ENCODE measurements around the gene MDM4. TPM values are rescaled to one million over a fixed set of nuclear protein-coding genes. Genes with fewer than 3 reads are reported as not detected.
"Not testable (repeated sequence)": the region's sequence is repeated elsewhere in the genome, so short reads cannot be mapped to it uniquely, and the experiment has no call there.

Gene MDM4
- total RNA-seq, 1 experiment from 2014 or later = 56.5 TPM

GRCh38 chr1:204483791-204484190, 32.4 kb upstream of the MDM4 start:
- Mint-ChIP-seq H3K4me3 (ENCODE audit: unreplicated experiment) (no peak overlapping the region), H3K27me3 (ENCODE audit: insufficient read depth, unreplicated experiment) (no peaks in the 10 kb centered on the region), H3K36me3 (ENCODE audit: insufficient read depth, unreplicated experiment) (peaks cover 10% of the 10 kb centered on the region), H3K9me3 (ENCODE audit: unreplicated experiment) (no peaks in the 10 kb centered on the region), H3K27ac (ENCODE audit: unreplicated experiment) (no peak overlapping the region), H3K4me1 (ENCODE audit: low read depth, unreplicated experiment) (peaks cover 16% of the 10 kb centered on the region)
- intact Hi-C loops (cut with micrococcal nuclease; ENCODE audit: unreplicated experiment) = no loop called here
- Histone ChIP-seq H3K4me3 (ENCODE audit: low read depth, low read length) (no peak overlapping the region), H3K4me1 (peaks cover 18% of the 10 kb centered on the region; the same call in 1 of the 2 replicates), H3K9me3 (no peaks in the 10 kb centered on the region; the same call in 1 of the 2 replicates), H3K36me3 (ENCODE audit: control insufficient read depth, insufficient read depth, low read length) (peaks cover 2% of the 10 kb centered on the region; the same call in 1 of the 2 replicates), H3K27me3 (replicated peaks; ENCODE audit: control insufficient read depth, insufficient read depth, low read length) (no peaks in the 10 kb centered on the region)
- no peak for DNase-seq
- TF ChIP-seq CTCF (IDR thresholded peaks at IDR 0.05; ENCODE audit: insufficient read depth in 1 of 2, low read depth in 1 of 2, low read length in 1 of 2, severe bottlenecking in 1 of 2, unreplicated experiment in 1 of 2) = no peak
- ChIA-PET CTCF (no interaction called here), POLR2A (interaction anchor here (0.7 kb wide), 1 partner anchor 11 kb away, joined by 3 read pairs; no protein-coding TSS in a partner anchor)
- BruUV-seq (replicated peaks) = no TSS peak

GRCh38 chr1:204486513-204487255, 29.5 kb upstream of the MDM4 start:
- H3K27me3 Mint-ChIP-seq (ENCODE audit: insufficient read depth, unreplicated experiment); intact Hi-C loops (cut with micrococcal nuclease; ENCODE audit: unreplicated experiment); BruUV-seq (replicated peaks); CTCF ChIA-PET; POLR2A ChIA-PET; H3K4me1 Mint-ChIP-seq (ENCODE audit: low read depth, unreplicated experiment); H3K36me3 ChIP-seq (ENCODE audit: control insufficient read depth, insufficient read depth, low read length); H3K27me3 ChIP-seq (replicated peaks; ENCODE audit: control insufficient read depth, insufficient read depth, low read length); H3K27ac Mint-ChIP-seq (ENCODE audit: unreplicated experiment); H3K4me3 ChIP-seq (ENCODE audit: low read depth, low read length); DNase-seq; H3K9me3 Mint-ChIP-seq (ENCODE audit: unreplicated experiment); H3K4me1 ChIP-seq; H3K9me3 ChIP-seq; H3K4me3 Mint-ChIP-seq (ENCODE audit: unreplicated experiment): not testable (repeated sequence)
- H3K36me3 Mint-ChIP-seq (ENCODE audit: insufficient read depth, unreplicated experiment) = peaks cover 15% of the 10 kb centered on the region

GRCh38 chr1:204487256-204487615, 29.0 kb upstream of the MDM4 start:
- BruUV-seq (replicated peaks) = no TSS peak
- Mint-ChIP-seq H3K4me3 (ENCODE audit: unreplicated experiment) (no peak overlapping the region), H3K36me3 (ENCODE audit: insufficient read depth, unreplicated experiment) (peaks cover 15% of the 10 kb centered on the region), H3K27me3 (ENCODE audit: insufficient read depth, unreplicated experiment) (no peaks in the 10 kb centered on the region), H3K27ac (ENCODE audit: unreplicated experiment) (no peak overlapping the region), H3K9me3 (ENCODE audit: unreplicated experiment) (no peaks in the 10 kb centered on the region), H3K4me1 (ENCODE audit: low read depth, unreplicated experiment) (peaks cover 7% of the 10 kb centered on the region)
- Histone ChIP-seq H3K36me3 (ENCODE audit: control insufficient read depth, insufficient read depth, low read length) (peaks cover 1% of the 10 kb centered on the region; the same call in 1 of the 2 replicates), H3K9me3 (no peaks in the 10 kb centered on the region; the same call in 1 of the 2 replicates), H3K4me3 (ENCODE audit: low read depth, low read length) (no peak overlapping the region), H3K4me1 (peaks cover 12% of the 10 kb centered on the region), H3K27me3 (replicated peaks; ENCODE audit: control insufficient read depth, insufficient read depth, low read length) (no peaks in the 10 kb centered on the region)
- no peak for TF ChIP-seq CTCF (IDR thresholded peaks at IDR 0.05; ENCODE audit: insufficient read depth in 1 of 2, low read depth in 1 of 2, low read length in 1 of 2, severe bottlenecking in 1 of 2, unreplicated experiment in 1 of 2)
- DNase-seq = peak in 1 of 2 experiments; percentile 43
- POLR2A ChIA-PET = no interaction called here
- intact Hi-C loops (cut with micrococcal nuclease; ENCODE audit: unreplicated experiment) = no loop called here
- CTCF ChIA-PET = no interaction called here
